ENCODE data around the gene SERPINE3.

SERPINE3 gene

GRCh38 chr13:51339354-51339753, at the start of gene SERPINE3:
TSS of gene SERPINE3 (plus strand) at chr13:51339691. CDS start at chr13:51341092, 1,401 bp downstream.
- DNase-seq, result no peak

- DNase-seq, result no peak
These were observed 48.1 kb upstream of the SERPINE3 start for GRCh38 chr13:51291341-51291740.

GRCh38 chr13:51292000-51292565, 47.4 kb upstream of the SERPINE3 start:
- DNase-seq, result no peak

- no peak for DNase-seq
These were observed 41.9 kb upstream of the SERPINE3 start for GRCh38 chr13:51297556-51297955.

GRCh38 chr13:51298812-51299211, 40.7 kb upstream of the SERPINE3 start:
- no peak for DNase-seq

GRCh38 chr13:51303063-51303552, 36.4 kb upstream of the SERPINE3 start:
- DNase-seq, result no peak

- DNase-seq, result no peak
These were observed 35.6 kb upstream of the SERPINE3 start for GRCh38 chr13:51303882-51304281.

GRCh38 chr13:51305271-51305967, 34.1 kb upstream of the SERPINE3 start:
- no peak for DNase-seq

GRCh38 chr13:51308781-51309180, 30.7 kb upstream of the SERPINE3 start:
- no peak for DNase-seq

- no peak for DNase-seq
These were observed 28.3 kb upstream of the SERPINE3 start for GRCh38 chr13:51311231-51311630.

- DNase-seq, result no peak
These were observed 27.5 kb upstream of the SERPINE3 start for GRCh38 chr13:51311957-51312520.

- DNase-seq, result no peak
These were observed 25.9 kb upstream of the SERPINE3 start for GRCh38 chr13:51313619-51314018.

GRCh38 chr13:51317262-51317661, 22.2 kb upstream of the SERPINE3 start:
- no peak for DNase-seq

- no peak for DNase-seq
These were observed 21.5 kb upstream of the SERPINE3 start for GRCh38 chr13:51318015-51318414.

GRCh38 chr13:51318876-51319275, 20.6 kb upstream of the SERPINE3 start:
- DNase-seq, result no peak

- no peak for DNase-seq
These were observed 17.7 kb upstream of the SERPINE3 start for GRCh38 chr13:51321836-51322235.

GRCh38 chr13:51322826-51323225, 16.7 kb upstream of the SERPINE3 start:
- DNase-seq, result no peak

- no peak for DNase-seq
These were observed 15.5 kb upstream of the SERPINE3 start for GRCh38 chr13:51323824-51324511.

GRCh38 chr13:51324714-51325420, 14.6 kb upstream of the SERPINE3 start:
- no peak for DNase-seq

GRCh38 chr13:51325837-51326236, 13.7 kb upstream of the SERPINE3 start:
- DNase-seq, result no peak

GRCh38 chr13:51326777-51327176, 12.7 kb upstream of the SERPINE3 start:
- no peak for DNase-seq

- DNase-seq, result no peak
These were observed 11.5 kb upstream of the SERPINE3 start for GRCh38 chr13:51327961-51328360.

GRCh38 chr13:51328488-51328887, 11.0 kb upstream of the SERPINE3 start:
- DNase-seq, result no peak
